ENCODE measurements around the gene TM7SF3.
"Not testable (repeated sequence)": the region's sequence is repeated elsewhere in the genome, so short reads cannot be mapped to it uniquely, and the experiment has no call there.

TM7SF3 gene

DNA sequence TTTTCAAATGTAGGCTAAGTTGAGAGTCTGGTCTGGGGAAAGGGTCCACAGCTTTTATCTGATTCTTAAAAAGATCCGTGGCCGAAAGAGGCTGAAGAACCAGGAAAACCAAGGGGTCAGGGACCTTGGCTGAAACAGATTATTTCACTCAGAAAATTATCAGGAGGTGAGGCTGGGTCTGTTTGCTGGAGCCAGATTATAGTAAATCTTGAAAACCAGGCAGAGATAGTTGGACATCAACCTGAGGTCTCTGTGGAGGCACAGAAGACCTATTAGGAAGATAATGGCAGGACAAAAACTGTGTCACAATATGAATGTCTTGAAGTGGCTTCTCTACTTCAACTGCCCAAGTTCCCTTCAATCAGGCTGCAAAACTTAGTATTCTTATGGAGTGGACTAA is 6.6 kb upstream of the TM7SF3 start:
- TF ChIP-seq TOX (CRISPR knock-in tag; IDR thresholded peaks at IDR 0.05; ENCODE audit: borderline replicate concordance) = no peak
- TF ChIP-seq ARNTL (CRISPR knock-in tag; IDR thresholded peaks at IDR 0.05; ENCODE audit: borderline replicate concordance, low read depth) = no peak
- TF ChIP-seq ISL1 (CRISPR knock-in tag; IDR thresholded peaks at IDR 0.05) = no peak
- TF ChIP-seq CSDC2 (CRISPR knock-in tag; IDR thresholded peaks at IDR 0.05) = no peak
- TF ChIP-seq, protein P1, sequence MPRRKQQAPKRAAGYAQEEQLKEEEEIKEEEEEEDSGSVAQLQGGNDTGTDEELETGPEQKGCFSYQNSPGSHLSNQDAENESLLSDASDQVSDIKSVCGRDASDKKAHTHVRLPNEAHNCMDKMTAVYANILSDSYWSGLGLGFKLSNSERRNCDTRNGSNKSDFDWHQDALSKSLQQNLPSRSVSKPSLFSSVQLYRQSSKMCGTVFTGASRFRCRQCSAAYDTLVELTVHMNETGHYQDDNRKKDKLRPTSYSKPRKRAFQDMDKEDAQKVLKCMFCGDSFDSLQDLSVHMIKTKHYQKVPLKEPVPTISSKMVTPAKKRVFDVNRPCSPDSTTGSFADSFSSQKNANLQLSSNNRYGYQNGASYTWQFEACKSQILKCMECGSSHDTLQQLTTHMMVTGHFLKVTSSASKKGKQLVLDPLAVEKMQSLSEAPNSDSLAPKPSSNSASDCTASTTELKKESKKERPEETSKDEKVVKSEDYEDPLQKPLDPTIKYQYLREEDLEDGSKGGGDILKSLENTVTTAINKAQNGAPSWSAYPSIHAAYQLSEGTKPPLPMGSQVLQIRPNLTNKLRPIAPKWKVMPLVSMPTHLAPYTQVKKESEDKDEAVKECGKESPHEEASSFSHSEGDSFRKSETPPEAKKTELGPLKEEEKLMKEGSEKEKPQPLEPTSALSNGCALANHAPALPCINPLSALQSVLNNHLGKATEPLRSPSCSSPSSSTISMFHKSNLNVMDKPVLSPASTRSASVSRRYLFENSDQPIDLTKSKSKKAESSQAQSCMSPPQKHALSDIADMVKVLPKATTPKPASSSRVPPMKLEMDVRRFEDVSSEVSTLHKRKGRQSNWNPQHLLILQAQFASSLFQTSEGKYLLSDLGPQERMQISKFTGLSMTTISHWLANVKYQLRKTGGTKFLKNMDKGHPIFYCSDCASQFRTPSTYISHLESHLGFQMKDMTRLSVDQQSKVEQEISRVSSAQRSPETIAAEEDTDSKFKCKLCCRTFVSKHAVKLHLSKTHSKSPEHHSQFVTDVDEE (CRISPR knock-in tag; IDR thresholded peaks at IDR 0.05) = no peak
- no peak for TF ChIP-seq RARB (CRISPR knock-in tag; IDR thresholded peaks at IDR 0.05)
- no peak for TF ChIP-seq TCF4 (CRISPR knock-in tag; IDR thresholded peaks at IDR 0.05; ENCODE audit: borderline replicate concordance)
- no peak for TF ChIP-seq PPARA (CRISPR knock-in tag; IDR thresholded peaks at IDR 0.05; ENCODE audit: borderline replicate concordance)
- TF ChIP-seq ESRRG (CRISPR knock-in tag; IDR thresholded peaks at IDR 0.05) = no peak
- no peak for TF ChIP-seq ZFP3 (CRISPR knock-in tag; IDR thresholded peaks at IDR 0.05)
- TF ChIP-seq, protein P2, sequence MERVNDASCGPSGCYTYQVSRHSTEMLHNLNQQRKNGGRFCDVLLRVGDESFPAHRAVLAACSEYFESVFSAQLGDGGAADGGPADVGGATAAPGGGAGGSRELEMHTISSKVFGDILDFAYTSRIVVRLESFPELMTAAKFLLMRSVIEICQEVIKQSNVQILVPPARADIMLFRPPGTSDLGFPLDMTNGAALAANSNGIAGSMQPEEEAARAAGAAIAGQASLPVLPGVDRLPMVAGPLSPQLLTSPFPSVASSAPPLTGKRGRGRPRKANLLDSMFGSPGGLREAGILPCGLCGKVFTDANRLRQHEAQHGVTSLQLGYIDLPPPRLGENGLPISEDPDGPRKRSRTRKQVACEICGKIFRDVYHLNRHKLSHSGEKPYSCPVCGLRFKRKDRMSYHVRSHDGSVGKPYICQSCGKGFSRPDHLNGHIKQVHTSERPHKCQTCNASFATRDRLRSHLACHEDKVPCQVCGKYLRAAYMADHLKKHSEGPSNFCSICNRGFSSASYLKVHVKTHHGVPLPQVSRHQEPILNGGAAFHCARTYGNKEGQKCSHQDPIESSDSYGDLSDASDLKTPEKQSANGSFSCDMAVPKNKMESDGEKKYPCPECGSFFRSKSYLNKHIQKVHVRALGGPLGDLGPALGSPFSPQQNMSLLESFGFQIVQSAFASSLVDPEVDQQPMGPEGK (CRISPR knock-in tag; IDR thresholded peaks at IDR 0.05; ENCODE audit: borderline replicate concordance) = no peak
- ATAC-seq = no peak

DNA sequence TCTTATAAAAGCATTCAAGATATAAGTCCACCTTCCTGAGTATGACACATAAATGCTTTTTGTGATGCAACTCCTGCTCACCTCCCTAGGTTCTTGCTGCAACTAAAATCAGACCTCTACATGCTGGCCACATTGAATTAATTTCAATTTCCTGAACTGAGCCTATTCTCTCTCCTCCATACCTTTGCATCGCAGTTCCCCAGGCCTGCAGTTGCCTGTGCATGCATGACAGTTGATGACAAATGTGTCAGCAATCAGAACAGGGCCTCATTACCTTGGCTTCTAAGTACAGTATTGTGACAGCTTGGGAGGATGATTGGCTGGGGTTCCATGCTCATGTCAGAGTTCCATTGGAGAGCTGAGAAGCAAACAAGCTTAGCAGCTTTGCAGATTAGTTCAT is 3.9 kb upstream of the TM7SF3 start:
- TF ChIP-seq PPARA (CRISPR knock-in tag; IDR thresholded peaks at IDR 0.05; ENCODE audit: borderline replicate concordance) (no peak), TCF4 (CRISPR knock-in tag; IDR thresholded peaks at IDR 0.05; ENCODE audit: borderline replicate concordance) (no peak), TOX (CRISPR knock-in tag; IDR thresholded peaks at IDR 0.05; ENCODE audit: borderline replicate concordance) (no peak), SNAI2 (CRISPR knock-in tag; IDR thresholded peaks at IDR 0.05) (no peak), BACH2 (CRISPR knock-in tag; IDR thresholded peaks at IDR 0.05; ENCODE audit: borderline replicate concordance) (no peak), RARB (CRISPR knock-in tag; IDR thresholded peaks at IDR 0.05) (no peak), ZNF70 (CRISPR knock-in tag; IDR thresholded peaks at IDR 0.05) (no peak), ZFP30 (CRISPR knock-in tag; IDR thresholded peaks at IDR 0.05) (no peak), GLIS3 (CRISPR knock-in tag; IDR thresholded peaks at IDR 0.05) (no peak), ZC3H10 (CRISPR knock-in tag; IDR thresholded peaks at IDR 0.05) (no peak), ZNF8 (CRISPR knock-in tag; IDR thresholded peaks at IDR 0.05) (no peak), ISL1 (CRISPR knock-in tag; IDR thresholded peaks at IDR 0.05) (no peak), ARNTL (CRISPR knock-in tag; IDR thresholded peaks at IDR 0.05; ENCODE audit: borderline replicate concordance, low read depth) (no peak), ZFP3 (CRISPR knock-in tag; IDR thresholded peaks at IDR 0.05) (no peak), CSDC2 (CRISPR knock-in tag; IDR thresholded peaks at IDR 0.05) (no peak), OSR1 (CRISPR knock-in tag; IDR thresholded peaks at IDR 0.05) (no peak), ESRRG (CRISPR knock-in tag; IDR thresholded peaks at IDR 0.05) (no peak)
- TF ChIP-seq, protein P1 (CRISPR knock-in tag; IDR thresholded peaks at IDR 0.05) = no peak
- TF ChIP-seq, protein P3, sequence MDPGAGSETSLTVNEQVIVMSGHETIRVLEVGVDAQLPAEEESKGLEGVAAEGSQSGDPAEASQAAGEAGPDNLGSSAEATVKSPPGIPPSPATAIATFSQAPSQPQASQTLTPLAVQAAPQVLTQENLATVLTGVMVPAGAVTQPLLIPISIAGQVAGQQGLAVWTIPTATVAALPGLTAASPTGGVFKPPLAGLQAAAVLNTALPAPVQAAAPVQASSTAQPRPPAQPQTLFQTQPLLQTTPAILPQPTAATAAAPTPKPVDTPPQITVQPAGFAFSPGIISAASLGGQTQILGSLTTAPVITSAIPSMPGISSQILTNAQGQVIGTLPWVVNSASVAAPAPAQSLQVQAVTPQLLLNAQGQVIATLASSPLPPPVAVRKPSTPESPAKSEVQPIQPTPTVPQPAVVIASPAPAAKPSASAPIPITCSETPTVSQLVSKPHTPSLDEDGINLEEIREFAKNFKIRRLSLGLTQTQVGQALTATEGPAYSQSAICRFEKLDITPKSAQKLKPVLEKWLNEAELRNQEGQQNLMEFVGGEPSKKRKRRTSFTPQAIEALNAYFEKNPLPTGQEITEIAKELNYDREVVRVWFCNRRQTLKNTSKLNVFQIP (CRISPR knock-in tag; IDR thresholded peaks at IDR 0.05; ENCODE audit: borderline replicate concordance, low read depth) = no peak
- TF ChIP-seq, protein P4, sequence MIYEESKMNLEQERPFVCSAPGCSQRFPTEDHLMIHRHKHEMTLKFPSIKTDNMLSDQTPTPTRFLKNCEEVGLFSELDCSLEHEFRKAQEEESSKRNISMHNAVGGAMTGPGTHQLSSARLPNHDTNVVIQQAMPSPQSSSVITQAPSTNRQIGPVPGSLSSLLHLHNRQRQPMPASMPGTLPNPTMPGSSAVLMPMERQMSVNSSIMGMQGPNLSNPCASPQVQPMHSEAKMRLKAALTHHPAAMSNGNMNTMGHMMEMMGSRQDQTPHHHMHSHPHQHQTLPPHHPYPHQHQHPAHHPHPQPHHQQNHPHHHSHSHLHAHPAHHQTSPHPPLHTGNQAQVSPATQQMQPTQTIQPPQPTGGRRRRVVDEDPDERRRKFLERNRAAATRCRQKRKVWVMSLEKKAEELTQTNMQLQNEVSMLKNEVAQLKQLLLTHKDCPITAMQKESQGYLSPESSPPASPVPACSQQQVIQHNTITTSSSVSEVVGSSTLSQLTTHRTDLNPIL (CRISPR knock-in tag; IDR thresholded peaks at IDR 0.05; ENCODE audit: low read depth) = no peak
- ATAC-seq = no peak

DNA sequence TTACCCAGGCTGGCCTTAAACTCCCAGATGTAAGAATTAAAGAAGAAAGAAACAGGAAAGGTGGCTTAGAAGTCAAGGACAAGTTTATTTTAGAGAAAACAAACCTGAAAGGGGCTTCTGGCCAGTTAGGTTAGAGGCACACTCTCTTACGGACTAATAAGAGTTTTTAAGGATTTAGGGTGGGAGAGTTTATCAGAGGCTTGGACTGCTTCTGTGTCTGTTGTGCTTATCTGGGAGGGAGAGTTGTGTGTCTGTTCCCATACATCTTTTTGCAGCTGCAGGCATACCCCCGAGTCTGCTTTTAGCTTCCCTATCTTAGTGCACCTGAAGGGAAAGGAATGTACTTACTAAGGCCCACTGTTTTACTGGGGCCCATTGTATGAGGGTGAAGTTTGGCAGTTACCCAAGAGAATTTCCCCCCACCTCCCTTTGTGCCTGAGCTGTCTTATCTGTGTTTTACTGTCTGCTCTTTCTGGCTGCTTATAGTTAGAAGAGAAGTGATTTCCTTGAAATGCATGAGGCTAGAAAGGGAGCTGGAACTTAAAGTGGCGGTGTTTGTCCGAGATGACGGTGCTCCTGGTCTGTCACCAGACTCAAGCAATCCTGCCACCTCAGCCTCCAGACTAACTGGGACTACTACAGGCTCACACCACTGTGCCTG is 3.1 kb upstream of the TM7SF3 start:
- ATAC-seq = not testable (repeated sequence)
